Mesenchymal stem cell (in vitro differentiated cells and primary cell): ENCODE measurements around the gene COL11A2.

Experiments used
- DNase-seq: peaks from one replicate; pipeline ENCODE4 v3.0.0-alpha.2; 2013
- H2AFZ ChIP-seq: one replicate; pipeline ENCODE4 v1.6.1; 2013; ENCODE audit warnings: low read depth, mild to moderate bottlenecking, control low read depth, inconsistent platforms, low read length, moderate library complexity
- H2AK5ac ChIP-seq: 2 replicates; pipeline ENCODE4 v1.6.1; 2013; ENCODE audit warnings: low read length, moderate library complexity, mild to moderate bottlenecking, inconsistent platforms; ENCODE audit not compliant: severe bottlenecking
- H2BK120ac ChIP-seq: one replicate; pipeline ENCODE4 v1.6.1; 2013; ENCODE audit warnings: low read depth, mild to moderate bottlenecking, inconsistent platforms, low read length, moderate library complexity
- H2BK12ac ChIP-seq, 2 experiments: one replicate each; pipeline ENCODE4 v1.6.1; 2013; ENCODE audit warnings: inconsistent platforms in 2 of 2, low read length in 2 of 2, mild to moderate bottlenecking in 2 of 2, moderate library complexity in 2 of 2, control low read depth in 1 of 2
- H2BK15ac ChIP-seq: one replicate; pipeline ENCODE4 v1.6.1; 2013; ENCODE audit warnings: mild to moderate bottlenecking, low read depth, inconsistent platforms; ENCODE audit not compliant: poor library complexity, severe bottlenecking
- H2BK5ac ChIP-seq: 2 replicates; pipeline ENCODE4 v1.6.1; 2013; ENCODE audit warnings: low read depth, mild to moderate bottlenecking, low read length, control low read depth, inconsistent platforms; ENCODE audit not compliant: poor library complexity, severe bottlenecking
- H3K14ac ChIP-seq, 2 experiments: one replicate each; pipeline ENCODE4 v1.6.1; 2013; ENCODE audit warnings: inconsistent platforms in 2 of 2, low read length in 2 of 2, control low read depth in 1 of 2, mild to moderate bottlenecking in 1 of 2, moderate library complexity in 1 of 2
- H3K18ac ChIP-seq, 2 experiments: one replicate each; pipeline ENCODE4 v1.6.1; 2013; ENCODE audit warnings: inconsistent platforms in 2 of 2, low read length in 2 of 2, control low read depth in 1 of 2, low read depth in 1 of 2, mild to moderate bottlenecking in 1 of 2
- H3K23ac ChIP-seq, 2 experiments: one replicate each; pipeline ENCODE4 v1.6.1; 2013; ENCODE audit warnings: inconsistent platforms in 2 of 2, low read length in 2 of 2, mild to moderate bottlenecking in 2 of 2, moderate library complexity in 2 of 2, control low read depth in 1 of 2
- H3K27ac ChIP-seq: 2 replicates; pipeline ENCODE4 v1.5.1; 2013; ENCODE audit warnings: mild to moderate bottlenecking, moderate library complexity, low read length, control low read depth, inconsistent platforms; ENCODE audit not compliant: poor library complexity, severe bottlenecking
- H3K27me3 ChIP-seq, 2 experiments: 2 replicates each; pipeline versions ENCODE4 v1.6.1 to v1.7.0; 2013; ENCODE audit warnings: low read length in 2 of 2, mild to moderate bottlenecking in 2 of 2, moderate library complexity in 2 of 2, control low read depth in 1 of 2, inconsistent platforms in 1 of 2; ENCODE audit not compliant: control insufficient read depth in 1 of 2, insufficient read depth in 1 of 2
- H3K36me3 ChIP-seq, 2 experiments: 2 replicates each; pipeline versions ENCODE4 v1.6.1 to v1.7.0; 2013; ENCODE audit warnings: low read length in 2 of 2, control low read depth in 1 of 2, inconsistent platforms in 1 of 2, low read depth in 1 of 2, mild to moderate bottlenecking in 1 of 2; ENCODE audit not compliant: insufficient read depth in 2 of 2, control insufficient read depth in 1 of 2
- H3K4ac ChIP-seq, 2 experiments: one replicate each; pipeline ENCODE4 v1.6.1; 2013; ENCODE audit warnings: inconsistent platforms in 2 of 2, low read length in 2 of 2, mild to moderate bottlenecking in 2 of 2, moderate library complexity in 2 of 2, control low read depth in 1 of 2, low read depth in 1 of 2
- H3K4me1 ChIP-seq: 2 replicates; pipeline ENCODE4 v1.6.1; 2013; ENCODE audit warnings: low read depth, low read length, control low read depth; ENCODE audit not compliant: control insufficient read depth, insufficient read depth
- H3K4me2 ChIP-seq: 2 replicates; pipeline ENCODE4 v1.6.1; 2013; ENCODE audit warnings: low read length, mild to moderate bottlenecking, inconsistent platforms; ENCODE audit not compliant: poor library complexity, severe bottlenecking
- H3K4me3 ChIP-seq, 2 experiments: 2 replicates each; pipeline versions ENCODE4 v1.5.1 to v1.7.0; 2013; ENCODE audit warnings: low read length in 2 of 2, mild to moderate bottlenecking in 2 of 2, control low read depth in 1 of 2, low read depth in 1 of 2; ENCODE audit not compliant: insufficient read depth in 1 of 2
- H3K79me1 ChIP-seq: replicated peaks from 2 replicates; pipeline ENCODE4 v1.6.1; 2013; ENCODE audit warnings: mild to moderate bottlenecking, control low read depth, low read length, inconsistent platforms; ENCODE audit not compliant: poor library complexity, severe bottlenecking
- H3K9ac ChIP-seq: 2 replicates; pipeline ENCODE4 v1.7.0; 2013; ENCODE audit warnings: mild to moderate bottlenecking, low read length, moderate library complexity
- H3K9me3 ChIP-seq: 2 replicates; pipeline ENCODE4 v1.7.0; 2013; ENCODE audit warnings: mild to moderate bottlenecking, low read length; ENCODE audit not compliant: control insufficient read depth
- H4K8ac ChIP-seq: one replicate; pipeline ENCODE4 v1.6.1; 2013; ENCODE audit warnings: inconsistent platforms, mild to moderate bottlenecking, low read length, moderate library complexity
- H4K91ac ChIP-seq: one replicate; pipeline ENCODE4 v1.6.1; 2013; ENCODE audit warnings: mild to moderate bottlenecking, low read length, inconsistent platforms
- WGBS: methylation state at CpG from one replicate; pipeline ENCODE4 v1.1.7; 2013; ENCODE audit warnings: mixed read lengths; 5-methylcytosine and 5-hydroxymethylcytosine counted together

Gene COL11A2

GRCh38 chr6:33189625-33190448, 2.4 kb downstream of the COL11A2 start:
- no peak overlapping the region for H3K4me3 ChIP-seq
- H3K79me1 ChIP-seq, result peaks cover 5% of the 10 kb centered on the region
- no peak overlapping the region for H2BK5ac ChIP-seq
- no peak overlapping the region for H4K91ac ChIP-seq
- WGBS, result 74% methylated on average over 5 of the region's 7 CpGs
- H2BK12ac ChIP-seq, result no peak overlapping the region
- peaks cover 57% of the 10 kb centered on the region in 2 experiments for H3K27me3 ChIP-seq
- DNase-seq, result no peak
- no peak overlapping the region for H3K23ac ChIP-seq
- H3K4ac ChIP-seq, result no peak overlapping the region
- H4K8ac ChIP-seq, result no peak overlapping the region
- no peaks in the 10 kb centered on the region for H3K9me3 ChIP-seq
- no peak overlapping the region for H2BK120ac ChIP-seq
- no peak overlapping the region for H2AFZ ChIP-seq
- H3K27ac ChIP-seq, result no peak overlapping the region
- H3K4me2 ChIP-seq, result no peak overlapping the region
- H3K36me3 ChIP-seq, result peaks cover 12 to 14% of the 10 kb centered on the region in 2 experiments
- no peak overlapping the region for H3K9ac ChIP-seq
- no peak overlapping the region for H3K14ac ChIP-seq
- H3K18ac ChIP-seq, result no peak overlapping the region
- H3K4me1 ChIP-seq, result peaks cover 20% of the 10 kb centered on the region
- H2AK5ac ChIP-seq, result no peak overlapping the region
- no peak overlapping the region for H2BK15ac ChIP-seq

GRCh38 chr6:33189164-33189563, 3.1 kb downstream of the COL11A2 start:
- no peak overlapping the region for H2BK120ac ChIP-seq
- H3K4me2 ChIP-seq, result no peak overlapping the region
- H3K27ac ChIP-seq, result no peak overlapping the region
- H3K9ac ChIP-seq, result no peak overlapping the region
- DNase-seq, result no peak
- H3K27me3 ChIP-seq, result peaks cover 57% of the 10 kb centered on the region in 2 experiments
- no peak overlapping the region for H3K4ac ChIP-seq
- no peak overlapping the region for H3K18ac ChIP-seq
- H3K23ac ChIP-seq, result no peak overlapping the region
- no peak overlapping the region for H4K8ac ChIP-seq
- no peak overlapping the region for H3K4me3 ChIP-seq
- no peak overlapping the region for H3K14ac ChIP-seq
- peaks cover 4% of the 10 kb centered on the region for H3K79me1 ChIP-seq
- H2BK15ac ChIP-seq, result peak overlapping the region; percentile 12
- H3K4me1 ChIP-seq, result peaks cover 20% of the 10 kb centered on the region
- H3K9me3 ChIP-seq, result no peaks in the 10 kb centered on the region
- H3K36me3 ChIP-seq, result peaks cover 5 to 7% of the 10 kb centered on the region in 2 experiments
- H2BK12ac ChIP-seq, result no peak overlapping the region
- H4K91ac ChIP-seq, result no peak overlapping the region
- H2AFZ ChIP-seq, result no peak overlapping the region
- no peak overlapping the region for H2BK5ac ChIP-seq
- H2AK5ac ChIP-seq, result no peak overlapping the region
- 74% methylated on average over 8 of the region's 8 CpGs for WGBS

GRCh38 chr6:33187809-33188208, 4.5 kb downstream of the COL11A2 start:
- H3K4me1 ChIP-seq, result peaks cover 14% of the 10 kb centered on the region
- H3K36me3 ChIP-seq, result no peaks in the 10 kb centered on the region
- 70% methylated on average over 1 of the region's 1 CpG for WGBS

GRCh38 chr6:33185654-33186187, 6.5 kb downstream of the COL11A2 start:
- no peak overlapping the region for H3K4me3 ChIP-seq
- WGBS, result 83% methylated on average over 4 of the region's 4 CpGs
- H3K23ac ChIP-seq, result no peak overlapping the region
- no peak overlapping the region for H3K27ac ChIP-seq
- H2BK15ac ChIP-seq, result peak overlapping the region; percentile 17
- no peak overlapping the region for H4K91ac ChIP-seq
- H3K79me1 ChIP-seq, result no peaks in the 10 kb centered on the region
- H3K14ac ChIP-seq, result no peak overlapping the region
- no peak overlapping the region for H3K4ac ChIP-seq
- no peak for DNase-seq
- no peak overlapping the region for H2BK5ac ChIP-seq
- no peak overlapping the region for H3K9ac ChIP-seq
- H2AK5ac ChIP-seq, result no peak overlapping the region
- no peaks in the 10 kb centered on the region for H3K4me1 ChIP-seq
- no peaks in the 10 kb centered on the region for H3K9me3 ChIP-seq
- no peak overlapping the region for H3K18ac ChIP-seq
- no peak overlapping the region for H2AFZ ChIP-seq
- peaks cover 34 to 42% of the 10 kb centered on the region in 2 experiments for H3K27me3 ChIP-seq
- no peak overlapping the region for H2BK120ac ChIP-seq
- no peak overlapping the region for H4K8ac ChIP-seq
- no peak overlapping the region for H3K4me2 ChIP-seq
- no peak overlapping the region for H2BK12ac ChIP-seq
- H3K36me3 ChIP-seq, result no peaks in the 10 kb centered on the region

More at GRCh38 chr6:33187809-33188208, 4.5 kb downstream of the COL11A2 start:
- Histone ChIP-seq H3K27ac (no peak overlapping the region), H3K14ac (no peak overlapping the region), H3K79me1 (peaks cover 2% of the 10 kb centered on the region), H4K8ac (no peak overlapping the region), H3K18ac (no peak overlapping the region), H2AFZ (no peak overlapping the region), H4K91ac (no peak overlapping the region), H2BK12ac (no peak overlapping the region), H2BK5ac (no peak overlapping the region), H3K23ac (no peak overlapping the region), H2AK5ac (no peak overlapping the region), H3K9ac (no peak overlapping the region), H3K4ac (no peak overlapping the region), H3K4me2 (no peak overlapping the region), H3K9me3 (no peaks in the 10 kb centered on the region), H2BK15ac (no peak overlapping the region), H3K4me3 (no peak overlapping the region), H3K27me3 (peaks cover 55 to 57% of the 10 kb centered on the region in 2 experiments), H2BK120ac (no peak overlapping the region)
- DNase-seq, result no peak
